ENCODE measurements around the gene ABHD14A. TPM values are rescaled to one million over a fixed set of nuclear protein-coding genes. Genes with fewer than 3 reads are reported as not detected.

Gene ABHD14A
- total and polyA plus RNA-seq, 2 of the 13 experiments (the other 11 are each of a cell fraction or from before 2014, with no cell fraction given) = 29.5 to 46.9 TPM

DNA sequence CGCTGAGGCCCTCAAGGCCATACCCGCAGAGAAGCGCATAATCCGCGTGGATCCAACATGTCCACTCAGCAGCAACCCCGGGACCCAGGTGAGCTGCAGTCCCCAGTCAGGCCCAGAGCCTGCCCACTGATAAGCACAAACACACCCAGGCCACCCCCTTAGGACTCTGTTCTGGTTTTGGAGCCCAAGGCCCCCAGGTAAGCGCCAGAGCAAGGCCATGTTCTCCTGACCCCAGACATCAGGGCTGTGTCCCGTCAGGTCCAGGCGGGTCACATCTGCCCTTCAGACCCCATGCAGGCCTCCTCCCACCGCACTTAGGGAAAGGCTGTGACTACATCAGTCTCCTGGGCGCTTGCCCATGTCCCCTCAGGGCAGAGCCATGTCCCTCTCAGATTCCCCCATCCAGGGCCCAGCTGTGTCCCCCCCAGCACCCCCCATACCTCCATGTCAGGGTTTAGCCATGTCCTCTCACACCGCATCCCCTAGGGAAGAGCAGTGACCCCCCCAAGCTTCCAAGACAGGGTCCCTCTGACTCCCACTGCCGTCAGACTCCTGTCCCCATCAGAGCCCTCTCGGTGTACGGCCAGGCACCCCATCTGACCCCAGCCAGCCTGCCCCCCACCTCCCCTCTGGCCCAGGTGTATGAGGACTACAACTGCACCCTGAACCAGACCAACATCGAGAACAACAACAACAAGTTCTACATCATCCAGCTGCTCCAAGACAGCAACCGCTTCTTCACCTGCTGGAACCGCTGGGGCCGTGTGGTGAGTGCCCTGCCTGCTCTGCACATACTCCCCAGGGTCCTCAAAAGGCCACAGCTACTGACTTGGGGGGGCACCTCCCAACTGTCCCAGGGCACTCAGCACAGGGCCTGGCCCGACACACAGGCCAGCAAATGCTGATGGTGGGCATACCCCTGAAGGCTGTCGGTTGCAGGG, 31.1 kb upstream of the ABHD14A start (continued):
- TF ChIP-seq NFE2L2 (IDR thresholded peaks at IDR 0.05; ENCODE audit: low read length) (no peak), ZBTB38 (CRISPR knock-in tag; IDR thresholded peaks at IDR 0.05) (0 out of 2 replicates have a peak, but pooled peaks have one; percentile 49)
- TF ChIP-seq, protein P1, sequence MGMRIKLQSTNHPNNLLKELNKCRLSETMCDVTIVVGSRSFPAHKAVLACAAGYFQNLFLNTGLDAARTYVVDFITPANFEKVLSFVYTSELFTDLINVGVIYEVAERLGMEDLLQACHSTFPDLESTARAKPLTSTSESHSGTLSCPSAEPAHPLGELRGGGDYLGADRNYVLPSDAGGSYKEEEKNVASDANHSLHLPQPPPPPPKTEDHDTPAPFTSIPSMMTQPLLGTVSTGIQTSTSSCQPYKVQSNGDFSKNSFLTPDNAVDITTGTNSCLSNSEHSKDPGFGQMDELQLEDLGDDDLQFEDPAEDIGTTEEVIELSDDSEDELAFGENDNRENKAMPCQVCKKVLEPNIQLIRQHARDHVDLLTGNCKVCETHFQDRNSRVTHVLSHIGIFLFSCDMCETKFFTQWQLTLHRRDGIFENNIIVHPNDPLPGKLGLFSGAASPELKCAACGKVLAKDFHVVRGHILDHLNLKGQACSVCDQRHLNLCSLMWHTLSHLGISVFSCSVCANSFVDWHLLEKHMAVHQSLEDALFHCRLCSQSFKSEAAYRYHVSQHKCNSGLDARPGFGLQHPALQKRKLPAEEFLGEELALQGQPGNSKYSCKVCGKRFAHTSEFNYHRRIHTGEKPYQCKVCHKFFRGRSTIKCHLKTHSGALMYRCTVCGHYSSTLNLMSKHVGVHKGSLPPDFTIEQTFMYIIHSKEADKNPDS (CRISPR knock-in tag; IDR thresholded peaks at IDR 0.05) = no peak
- TF ChIP-seq, protein P2, sequence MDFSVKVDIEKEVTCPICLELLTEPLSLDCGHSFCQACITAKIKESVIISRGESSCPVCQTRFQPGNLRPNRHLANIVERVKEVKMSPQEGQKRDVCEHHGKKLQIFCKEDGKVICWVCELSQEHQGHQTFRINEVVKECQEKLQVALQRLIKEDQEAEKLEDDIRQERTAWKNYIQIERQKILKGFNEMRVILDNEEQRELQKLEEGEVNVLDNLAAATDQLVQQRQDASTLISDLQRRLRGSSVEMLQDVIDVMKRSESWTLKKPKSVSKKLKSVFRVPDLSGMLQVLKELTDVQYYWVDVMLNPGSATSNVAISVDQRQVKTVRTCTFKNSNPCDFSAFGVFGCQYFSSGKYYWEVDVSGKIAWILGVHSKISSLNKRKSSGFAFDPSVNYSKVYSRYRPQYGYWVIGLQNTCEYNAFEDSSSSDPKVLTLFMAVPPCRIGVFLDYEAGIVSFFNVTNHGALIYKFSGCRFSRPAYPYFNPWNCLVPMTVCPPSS (IDR thresholded peaks at IDR 0.05) = no peak

DNA sequence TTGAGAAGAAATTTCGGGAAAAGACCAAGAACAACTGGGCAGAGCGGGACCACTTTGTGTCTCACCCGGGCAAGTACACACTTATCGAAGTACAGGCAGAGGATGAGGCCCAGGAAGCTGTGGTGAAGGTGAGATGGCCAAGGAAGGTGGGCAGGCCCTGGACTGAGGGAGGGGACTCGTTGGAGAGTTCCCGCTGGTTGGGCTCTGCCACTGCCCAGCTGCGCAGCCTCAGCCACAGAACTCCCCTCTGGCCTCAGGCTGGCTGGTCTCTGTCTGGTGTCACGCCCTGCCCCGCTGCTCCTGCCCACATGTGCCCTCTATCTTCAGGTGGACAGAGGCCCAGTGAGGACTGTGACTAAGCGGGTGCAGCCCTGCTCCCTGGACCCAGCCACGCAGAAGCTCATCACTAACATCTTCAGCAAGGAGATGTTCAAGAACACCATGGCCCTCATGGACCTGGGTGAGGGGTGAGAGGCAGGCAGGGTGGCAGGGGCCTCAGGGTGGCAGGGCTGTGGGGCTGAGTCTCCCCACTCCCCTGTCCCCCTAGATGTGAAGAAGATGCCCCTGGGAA, 30.3 kb upstream of the ABHD14A start:
- CTCF ChIA-PET (ENCODE audit: low intra/inter-chr PET ratio, low total read pairs) = no interaction called here
- no TSS peak for BruUV-seq (replicated peaks)
- TF ChIP-seq ZNF589 (CRISPR knock-in tag; conservative IDR thresholded peaks at IDR 0.05) (no peak), JDP2 (CRISPR knock-in tag; IDR thresholded peaks at IDR 0.05; ENCODE audit: borderline replicate concordance) (no peak), ZSCAN31 (CRISPR knock-in tag; IDR thresholded peaks at IDR 0.05; ENCODE audit: low read depth) (no peak), ZNF484 (CRISPR knock-in tag; IDR thresholded peaks at IDR 0.05; ENCODE audit: borderline replicate concordance, low read depth) (no peak)
- TF ChIP-seq, protein P3, sequence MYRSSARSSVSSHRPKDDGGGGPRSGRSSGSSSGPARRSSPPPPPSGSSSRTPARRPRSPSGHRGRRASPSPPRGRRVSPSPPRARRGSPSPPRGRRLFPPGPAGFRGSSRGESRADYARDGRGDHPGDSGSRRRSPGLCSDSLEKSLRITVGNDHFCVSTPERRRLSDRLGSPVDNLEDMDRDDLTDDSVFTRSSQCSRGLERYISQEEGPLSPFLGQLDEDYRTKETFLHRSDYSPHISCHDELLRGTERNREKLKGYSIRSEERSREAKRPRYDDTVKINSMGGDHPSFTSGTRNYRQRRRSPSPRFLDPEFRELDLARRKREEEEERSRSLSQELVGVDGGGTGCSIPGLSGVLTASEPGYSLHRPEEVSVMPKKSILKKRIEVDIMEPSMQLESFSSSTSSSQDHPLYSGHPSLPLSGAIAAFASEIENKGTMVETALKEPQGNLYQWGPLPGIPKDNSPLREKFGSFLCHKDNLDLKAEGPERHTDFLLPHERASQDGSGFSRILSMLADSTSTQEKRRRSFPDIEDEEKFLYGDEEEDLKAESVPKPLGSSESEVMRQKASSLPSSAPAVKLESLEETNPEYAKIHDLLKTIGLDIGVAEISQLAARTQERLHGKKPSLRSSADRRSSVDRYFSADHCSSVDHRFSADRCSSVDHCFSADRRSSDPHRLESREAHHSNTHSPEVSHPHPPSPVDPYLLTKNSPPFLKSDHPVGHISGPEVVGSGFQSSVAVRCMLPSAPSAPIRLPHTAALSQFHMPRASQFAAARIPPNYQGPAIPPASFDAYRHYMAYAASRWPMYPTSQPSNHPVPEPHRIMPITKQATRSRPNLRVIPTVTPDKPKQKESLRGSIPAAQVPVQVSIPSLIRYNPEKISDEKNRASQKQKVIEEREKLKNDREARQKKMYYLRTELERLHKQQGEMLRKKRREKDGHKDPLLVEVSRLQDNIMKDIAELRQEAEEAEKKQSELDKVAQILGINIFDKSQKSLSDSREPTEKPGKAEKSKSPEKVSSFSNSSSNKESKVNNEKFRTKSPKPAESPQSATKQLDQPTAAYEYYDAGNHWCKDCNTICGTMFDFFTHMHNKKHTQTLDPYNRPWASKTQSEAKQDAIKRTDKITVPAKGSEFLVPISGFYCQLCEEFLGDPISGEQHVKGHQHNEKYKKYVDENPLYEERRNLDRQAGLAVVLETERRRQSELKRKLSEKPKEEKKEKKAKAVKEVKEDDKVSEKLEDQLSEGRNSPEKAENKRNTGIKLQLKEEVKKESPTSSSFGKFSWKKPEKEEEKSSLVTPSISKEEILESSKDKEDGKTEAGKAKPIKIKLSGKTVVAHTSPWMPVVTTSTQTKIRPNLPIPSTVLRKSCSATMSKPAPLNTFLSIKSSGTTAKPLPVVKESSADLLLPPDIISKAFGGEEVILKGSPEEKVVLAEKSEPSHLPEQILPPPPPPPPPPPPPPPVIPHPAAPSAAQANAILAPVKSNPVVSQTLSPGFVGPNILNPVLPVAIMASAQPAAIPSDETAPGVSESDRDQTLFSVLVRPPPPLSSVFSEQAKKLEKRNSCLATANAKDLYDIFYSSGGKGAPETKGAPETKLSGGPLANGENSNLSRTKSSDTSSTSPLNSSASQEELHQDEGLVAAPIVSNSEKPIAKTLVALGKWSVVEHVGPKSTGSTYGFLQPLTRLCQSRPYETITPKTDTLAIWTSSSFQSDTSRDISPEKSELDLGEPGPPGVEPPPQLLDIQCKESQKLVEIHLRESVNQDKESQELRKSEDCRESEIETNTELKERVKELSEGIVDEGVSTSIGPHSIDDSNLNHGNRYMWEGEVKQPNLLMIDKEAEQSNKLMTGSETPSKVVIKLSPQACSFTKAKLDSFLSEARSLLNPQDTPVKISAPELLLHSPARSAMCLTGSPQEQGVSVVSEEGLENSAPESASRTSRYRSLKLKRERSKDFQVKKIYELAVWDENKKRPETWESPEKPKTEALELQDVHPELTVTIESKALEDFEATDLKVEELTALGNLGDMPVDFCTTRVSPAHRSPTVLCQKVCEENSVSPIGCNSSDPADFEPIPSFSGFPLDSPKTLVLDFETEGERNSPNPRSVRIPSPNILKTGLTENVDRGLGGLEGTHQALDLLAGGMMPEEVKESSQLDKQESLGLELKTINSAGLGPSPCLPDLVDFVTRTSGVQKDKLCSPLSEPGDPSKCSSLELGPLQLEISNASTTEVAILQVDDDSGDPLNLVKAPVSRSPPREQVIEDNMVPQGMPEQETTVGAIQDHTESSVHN (CRISPR knock-in tag; IDR thresholded peaks at IDR 0.05) = no peak

More for the DNA sequence above, 30.3 kb upstream of the ABHD14A start:
- H3K4me1 ChIP-seq (ENCODE audit: insufficient read depth, low read length) = peaks cover 24% of the 10 kb centered on the region
- no peak overlapping the region for H2AFZ ChIP-seq (ENCODE audit: low read length)
- H3K9me3 ChIP-seq (ENCODE audit: low read length) = no peaks in the 10 kb centered on the region
- no peak for ATAC-seq
- H3K36me3 ChIP-seq (replicated peaks in 1 of 2; ENCODE audit: control insufficient read depth in 1 of 2, insufficient read depth in 2 of 2, low read length in 2 of 2) = no peaks in the 10 kb centered on the region
- H4K20me1 ChIP-seq (ENCODE audit: insufficient read depth, low read length) = no peaks in the 10 kb centered on the region; the same call in 1 of the 2 replicates
- H3K79me2 ChIP-seq (ENCODE audit: insufficient read depth, low read length) = peaks cover 16% of the 10 kb centered on the region
- no peak for DNase-seq (ENCODE audit: low spot score)
- WGBS (ENCODE audit: low lambda C conversion rate) = 96% methylated on average over 8 of the region's 11 CpGs
- no peak overlapping the region for H3K4me2 ChIP-seq (ENCODE audit: low read depth, low read length)
- no peak overlapping the region for H3K4me3 ChIP-seq (replicated peaks in 1 of 3; ENCODE audit: insufficient read depth in 1 of 3, low read depth in 2 of 3, low read length in 3 of 3)
- no peaks in the 10 kb centered on the region; a peak in 1 of 5 replicates for H3K27me3 ChIP-seq (ENCODE audit: control insufficient read depth in 1 of 2, insufficient read depth in 2 of 2, low read length in 2 of 2)
- in situ Hi-C loops (cut with HindIII; ENCODE audit: extremely low pct_ligation_motif_present, low pct_unique_long_range_greater_than_20kb) (no loop called here), intact Hi-C loops (cut with micrococcal nuclease; ENCODE audit: unreplicated experiment) (no loop called here)
- no peak overlapping the region for H3K27ac ChIP-seq (ENCODE audit: extremely low read length, insufficient read depth, low read length)
- no peak for FAIRE-seq
- no peak overlapping the region for H3K9ac ChIP-seq (ENCODE audit: insufficient read depth, low read depth, low read length)
- POLR2A ChIA-PET = interaction anchor here (1.3 to 4.5 kb wide), 2 partner anchors 29 to 38 kb away, joined by 4 to 99 read pairs; partner anchors contain the start of genes ABHD14B and ACY1

All from HepG2 (cell line).